NB4 (cell line): ENCODE results near the gene KCNJ10.

Source experiments
- DNase-seq: peaks from one replicate; pipeline ENCODE4 v3.0.0; 2010; ENCODE audit warnings: low read depth
- H3K4me3 ChIP-seq: one replicate; pipeline ENCODE4 v1.5.1; 2011; ENCODE audit warnings: mild to moderate bottlenecking, low read depth, low read length, moderate library complexity
- CTCF ChIP-seq: IDR thresholded peaks from one replicate; pipeline ENCODE4 v1.5.1; 2012; ENCODE audit warnings: low read depth, low read length
- MAX ChIP-seq: IDR thresholded peaks from 2 replicates; pipeline ENCODE4 v1.6.1; 2011; ENCODE audit warnings: low read depth, low read length
- MYC ChIP-seq: IDR thresholded peaks from 2 replicates; pipeline ENCODE4 v1.6.1; 2011; ENCODE audit warnings: low read depth, low read length
- POLR2A ChIP-seq: IDR thresholded peaks from 2 replicates; pipeline ENCODE4 v1.6.1; 2011; ENCODE audit warnings: mild to moderate bottlenecking; ENCODE audit not compliant: insufficient read length; ENCODE audit errors: extremely low read depth

The KCNJ10 gene

GRCh38 chr1:160066829-160067745 is 2.9 kb downstream of the KCNJ10 start:
- DNase-seq: no peak
- no peak overlapping the region for H3K4me3 ChIP-seq
- TF ChIP-seq POLR2A (no peak), MAX (no peak), MYC (no peak), CTCF (no peak)

- no peak for DNase-seq
- TF ChIP-seq CTCF: no peak
- TF ChIP-seq MAX: no peak
- no peak for TF ChIP-seq POLR2A
- TF ChIP-seq MYC: no peak
- H3K4me3 ChIP-seq: no peak overlapping the region
Observed at GRCh38 chr1:160064746-160065145, 5.2 kb downstream of the KCNJ10 start.

GRCh38 chr1:160064164-160064563 is 5.8 kb downstream of the KCNJ10 start:
- DNase-seq: no peak
- H3K4me3 ChIP-seq: no peak overlapping the region
- no peak for TF ChIP-seq CTCF

- DNase-seq: no peak
- no peak overlapping the region for H3K4me3 ChIP-seq
Observed at GRCh38 chr1:160063176-160063575, 6.8 kb downstream of the KCNJ10 start.

GRCh38 chr1:160062230-160062532 is 7.8 kb downstream of the KCNJ10 start:
- no peak overlapping the region for H3K4me3 ChIP-seq
- DNase-seq: no peak
- TF ChIP-seq CTCF: no peak
- no peak for TF ChIP-seq POLR2A
- TF ChIP-seq MAX: no peak
- TF ChIP-seq MYC: no peak

More at GRCh38 chr1:160063176-160063575, 6.8 kb downstream of the KCNJ10 start:
- no peak for TF ChIP-seq CTCF
- TF ChIP-seq POLR2A: no peak
- no peak for TF ChIP-seq MAX
- no peak for TF ChIP-seq MYC
